ENCODE measurements around the gene RPF1.
"Not testable (repeated sequence)": the region's sequence is repeated elsewhere in the genome, so short reads cannot be mapped to it uniquely, and the experiment has no call there.

The RPF1 gene, protein sequence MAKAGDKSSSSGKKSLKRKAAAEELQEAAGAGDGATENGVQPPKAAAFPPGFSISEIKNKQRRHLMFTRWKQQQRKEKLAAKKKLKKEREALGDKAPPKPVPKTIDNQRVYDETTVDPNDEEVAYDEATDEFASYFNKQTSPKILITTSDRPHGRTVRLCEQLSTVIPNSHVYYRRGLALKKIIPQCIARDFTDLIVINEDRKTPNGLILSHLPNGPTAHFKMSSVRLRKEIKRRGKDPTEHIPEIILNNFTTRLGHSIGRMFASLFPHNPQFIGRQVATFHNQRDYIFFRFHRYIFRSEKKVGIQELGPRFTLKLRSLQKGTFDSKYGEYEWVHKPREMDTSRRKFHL

DNA sequence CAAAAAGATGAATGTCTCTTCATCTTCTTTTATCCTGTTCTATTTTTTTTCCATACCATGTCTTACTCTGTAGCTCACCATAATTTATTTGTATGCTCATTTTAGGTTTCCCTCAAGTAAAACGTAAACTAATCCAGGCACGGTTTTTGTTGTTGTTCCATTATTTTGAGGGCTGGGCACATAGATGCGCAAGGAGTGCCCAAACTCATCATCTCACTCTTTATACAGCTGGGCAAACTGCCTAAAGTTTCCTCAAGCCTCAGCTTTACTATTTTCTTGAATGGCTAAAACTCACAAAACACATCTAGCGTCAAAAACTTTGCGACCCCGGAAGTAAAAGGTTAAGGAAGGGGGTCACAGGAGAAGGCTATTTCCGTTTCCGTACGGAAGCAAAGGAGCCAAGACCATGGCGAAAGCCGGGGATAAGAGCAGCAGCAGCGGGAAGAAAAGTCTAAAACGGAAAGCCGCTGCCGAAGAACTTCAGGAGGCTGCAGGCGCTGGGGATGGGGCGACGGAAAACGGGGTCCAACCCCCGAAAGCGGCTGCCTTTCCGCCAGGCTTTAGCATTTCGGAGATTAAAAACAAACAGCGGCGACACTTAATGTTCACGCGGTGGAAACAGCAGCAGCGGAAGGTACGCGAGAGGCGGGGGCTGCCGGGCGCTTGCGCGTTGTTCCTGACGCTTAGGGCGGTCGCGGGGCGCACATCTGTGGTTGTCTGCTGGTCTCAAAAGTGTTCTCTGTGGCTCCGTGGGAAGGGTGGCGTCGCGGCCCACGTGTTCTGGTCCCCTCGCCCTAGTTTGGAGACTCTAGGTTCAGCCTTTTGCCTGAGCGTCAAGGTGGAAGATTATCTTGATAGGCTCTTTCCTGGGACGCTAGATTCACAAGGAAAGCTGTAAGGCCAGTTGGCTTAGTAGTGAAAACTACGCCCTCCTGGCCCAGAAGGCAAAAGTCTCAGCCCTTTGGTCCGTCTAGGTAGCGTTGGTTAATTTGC is at the start of gene RPF1:
Gene RPF1, plus strand, starts transcription at position 391 of the 993 bp plus-strand sequence. Its CDS starts 16 bp downstream, at position 407.
- peak; percentile 83 for DNase-seq

DNA sequence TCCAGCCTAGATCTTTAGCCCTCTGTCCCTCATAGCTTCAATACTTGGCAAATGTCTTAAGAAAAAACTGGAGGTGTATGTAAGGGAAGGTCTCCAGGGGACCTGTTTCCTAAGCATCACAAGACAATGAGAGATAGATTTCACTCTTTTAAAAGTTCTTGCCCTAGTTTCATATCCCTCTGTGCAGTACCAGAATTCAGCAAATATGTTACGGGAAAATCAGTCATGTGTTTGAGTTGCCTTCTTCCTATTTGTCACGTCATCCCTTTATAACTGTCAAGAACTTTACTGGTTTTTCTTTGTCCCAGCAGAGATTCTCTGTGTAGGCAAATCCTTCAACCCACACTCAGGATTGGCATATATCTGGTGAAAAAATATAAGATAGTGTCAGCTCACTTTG is 48.5 kb upstream of the RPF1 start:
- no peak for DNase-seq

DNA sequence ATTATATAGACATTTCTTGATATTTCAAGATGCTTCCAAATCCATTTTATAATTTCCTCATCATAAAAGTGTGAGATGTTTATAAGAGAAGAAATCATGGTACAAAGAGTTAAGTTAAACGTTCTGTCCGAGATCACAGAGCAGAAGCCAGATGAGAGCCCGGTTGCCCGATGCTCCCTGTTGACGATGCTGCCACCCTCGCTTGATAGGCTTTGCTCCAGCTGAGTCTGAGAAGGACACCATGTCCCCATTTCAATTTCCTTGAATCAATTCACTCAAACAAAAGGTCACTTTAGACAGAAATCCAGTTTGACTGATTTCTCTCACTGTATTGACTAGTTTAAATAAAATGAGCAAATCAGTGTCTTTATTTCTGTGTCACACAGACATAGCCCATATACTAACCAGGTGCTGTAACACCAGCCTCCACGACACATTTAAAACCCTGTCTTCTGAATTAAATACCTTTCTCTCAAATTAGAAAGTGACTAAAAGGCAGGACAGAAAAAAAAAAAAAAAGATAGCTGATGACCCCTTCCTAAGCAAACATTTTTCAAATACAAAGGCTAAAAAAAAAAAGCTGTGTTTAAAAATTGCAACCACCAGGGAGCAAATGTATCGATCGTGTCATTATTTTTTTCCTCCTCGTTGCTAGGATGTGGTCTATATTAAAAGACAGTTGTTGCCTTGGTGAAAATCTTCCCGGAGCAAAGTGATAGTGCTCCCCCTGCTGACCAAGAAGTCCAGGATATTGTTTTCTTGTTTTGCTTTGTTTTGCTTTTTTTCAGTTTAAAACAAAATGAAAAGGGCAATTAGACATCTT is 45.6 kb upstream of the RPF1 start:
- peak; percentile 71 for DNase-seq

DNA sequence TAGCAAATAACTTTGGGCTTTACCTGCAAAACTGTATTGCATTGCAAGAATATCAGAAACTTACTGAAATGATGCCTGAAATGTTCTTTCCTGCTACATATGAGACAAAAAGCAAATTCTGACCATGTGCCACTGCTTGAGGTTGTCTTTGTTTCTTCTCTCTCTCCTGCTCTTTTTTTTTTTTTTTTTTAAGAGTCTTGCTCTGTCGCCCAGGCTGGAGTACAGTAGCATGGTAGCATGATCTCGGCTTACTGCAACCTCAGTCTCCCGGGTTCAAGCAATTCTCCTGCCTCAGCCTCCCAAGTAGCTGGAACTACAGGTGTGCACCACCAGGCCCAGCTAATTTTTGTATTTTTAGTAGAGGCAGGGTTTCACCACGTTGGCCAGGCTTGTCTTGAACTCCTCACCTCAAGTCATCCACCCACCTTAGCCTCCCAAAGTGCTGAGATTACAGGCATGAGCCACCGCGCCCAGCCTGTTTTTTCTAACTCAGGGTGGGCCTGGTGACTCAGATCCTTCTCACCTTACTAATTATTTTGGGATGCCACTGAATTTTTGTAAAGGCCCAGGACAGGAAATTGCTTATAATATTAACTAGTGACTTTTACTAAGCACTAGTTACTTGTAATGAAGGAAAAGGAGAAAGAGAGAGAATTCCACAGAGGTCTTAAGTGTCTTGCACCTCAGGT is 44.8 kb upstream of the RPF1 start:
- peak; percentile 23 for DNase-seq

DNA sequence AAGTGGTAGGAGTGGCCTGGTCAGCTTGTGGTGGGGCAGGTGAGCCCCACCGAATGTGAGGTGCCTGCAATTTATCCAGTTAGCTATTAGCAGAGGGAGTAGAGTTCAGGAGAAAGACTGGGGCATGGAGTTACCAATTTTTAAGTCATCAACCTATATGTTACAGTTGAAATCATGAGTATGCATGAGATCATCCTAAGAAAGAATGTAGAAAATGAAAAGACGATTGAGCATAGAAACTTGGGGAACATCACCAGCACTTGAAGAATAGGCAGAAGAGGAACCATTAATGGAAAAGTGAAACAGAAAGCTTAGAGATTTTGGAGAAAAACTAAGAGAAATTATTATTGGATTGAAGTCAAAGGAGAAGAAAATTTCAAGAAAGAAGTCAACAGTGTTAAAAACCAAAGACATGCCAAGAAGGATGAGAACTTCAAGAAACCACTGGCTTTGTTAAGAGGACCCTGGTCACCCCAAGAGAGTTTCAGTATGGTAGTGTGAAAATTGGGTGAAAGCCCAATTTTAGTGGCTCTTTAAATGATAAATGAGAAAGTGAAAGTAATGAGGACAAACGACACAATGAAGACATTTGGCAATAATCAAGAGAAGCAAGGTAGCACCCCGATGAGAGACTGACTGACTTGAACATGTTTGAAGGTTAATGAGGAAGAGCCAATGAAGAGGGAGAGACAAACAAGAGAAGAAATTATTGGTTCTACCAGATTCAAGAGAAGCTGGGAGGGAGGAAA is 44.1 kb upstream of the RPF1 start:
- DNase-seq: no peak

DNA sequence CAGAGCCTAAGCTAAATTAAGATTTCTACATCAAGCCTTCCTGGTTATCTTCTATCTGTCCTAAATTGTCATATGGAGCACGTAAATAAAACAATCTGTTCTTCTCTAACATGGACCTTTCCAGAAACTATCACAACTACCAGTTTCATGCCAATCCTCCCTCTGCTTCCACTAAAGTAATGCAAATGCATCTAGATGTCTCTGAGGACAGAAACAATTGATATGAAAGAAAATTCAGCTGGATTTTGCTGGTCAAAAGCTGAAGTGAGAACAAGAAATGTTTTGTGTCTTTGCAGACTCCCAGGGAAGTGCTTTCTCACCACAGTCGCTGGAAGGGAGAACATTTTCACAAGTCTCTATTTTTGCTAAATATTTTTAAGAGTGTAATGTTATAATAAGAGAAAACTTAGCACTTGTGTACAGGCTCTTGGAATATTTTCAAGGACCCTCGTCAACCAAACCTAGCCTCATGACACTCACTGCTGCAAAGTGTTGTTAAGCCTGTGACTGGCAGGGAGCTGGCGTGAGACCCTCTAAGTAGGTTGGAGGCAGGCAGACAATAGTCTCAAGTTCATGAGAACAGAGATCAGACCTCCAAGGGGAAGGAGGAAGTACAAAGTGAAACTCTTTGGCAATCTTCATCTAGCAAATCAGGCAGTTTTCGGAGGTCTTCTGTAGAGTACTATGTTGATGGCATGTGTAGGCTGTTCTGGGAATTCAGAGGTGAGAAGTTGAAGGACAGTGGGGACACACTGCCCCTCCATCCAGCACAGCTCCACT is 42.0 kb upstream of the RPF1 start:
- DNase-seq: peak; percentile 6

DNA sequence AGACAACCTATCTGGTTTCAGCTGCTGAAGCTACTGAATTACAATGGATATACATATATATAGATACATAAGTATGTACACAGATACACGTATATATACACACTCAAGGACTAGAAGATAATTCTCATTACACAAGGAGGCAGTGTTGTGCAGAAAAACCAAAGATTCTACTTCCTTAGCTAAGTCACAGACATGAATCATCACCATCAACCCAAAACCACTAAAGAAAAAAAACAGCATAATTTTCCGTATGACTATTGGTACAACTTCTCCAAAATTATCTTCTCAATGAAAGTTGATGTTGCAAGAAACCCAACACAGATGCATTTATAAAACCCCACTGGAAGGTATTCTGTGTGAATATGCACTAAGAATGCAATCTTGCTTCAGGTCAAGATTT is 36.8 kb upstream of the RPF1 start:
- DNase-seq: peak; percentile 9

DNA sequence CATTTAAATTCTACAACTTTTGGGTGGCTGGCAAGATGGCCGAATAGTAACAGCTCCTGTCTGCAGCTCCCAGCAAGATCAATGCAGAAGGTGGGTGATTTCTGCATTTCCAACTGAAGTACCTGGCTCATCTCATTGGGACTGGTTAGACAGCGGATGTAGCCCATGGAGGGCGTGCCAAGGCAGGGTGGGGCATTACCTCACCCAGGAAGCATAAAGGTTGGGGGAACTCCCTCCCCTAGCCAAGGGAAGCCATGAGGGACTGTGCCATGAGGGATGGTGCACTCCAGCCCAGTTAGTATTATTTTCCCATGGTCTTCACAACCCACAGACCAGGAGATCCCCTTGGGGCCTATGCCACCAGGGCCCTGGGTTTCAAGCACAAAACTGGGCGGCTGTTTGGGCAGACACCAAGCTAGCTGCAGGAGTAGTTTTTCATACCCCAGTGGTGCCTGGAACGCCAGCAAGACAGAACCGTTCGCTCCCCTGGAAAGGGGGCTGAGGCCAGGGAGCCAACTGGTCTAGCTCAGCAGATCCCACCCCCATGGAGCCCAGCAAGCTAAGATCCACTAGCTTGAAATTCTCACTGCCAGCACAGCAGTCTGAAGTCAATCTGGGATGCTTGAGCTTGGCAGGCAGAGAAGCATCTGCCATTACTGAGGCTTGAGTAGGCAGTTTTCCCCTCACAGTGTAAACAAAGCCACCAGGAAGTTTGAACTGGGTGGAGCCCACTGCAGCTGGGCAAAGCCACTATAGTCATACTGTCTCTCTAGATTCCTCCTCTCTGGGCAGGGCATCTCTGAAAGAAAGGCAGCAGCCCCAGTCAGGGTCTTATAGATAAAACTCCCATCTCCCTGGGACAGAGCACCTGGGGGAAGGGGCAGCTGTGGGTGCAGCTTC is 36.1 kb upstream of the RPF1 start:
- DNase-seq: peak; percentile 41

DNA sequence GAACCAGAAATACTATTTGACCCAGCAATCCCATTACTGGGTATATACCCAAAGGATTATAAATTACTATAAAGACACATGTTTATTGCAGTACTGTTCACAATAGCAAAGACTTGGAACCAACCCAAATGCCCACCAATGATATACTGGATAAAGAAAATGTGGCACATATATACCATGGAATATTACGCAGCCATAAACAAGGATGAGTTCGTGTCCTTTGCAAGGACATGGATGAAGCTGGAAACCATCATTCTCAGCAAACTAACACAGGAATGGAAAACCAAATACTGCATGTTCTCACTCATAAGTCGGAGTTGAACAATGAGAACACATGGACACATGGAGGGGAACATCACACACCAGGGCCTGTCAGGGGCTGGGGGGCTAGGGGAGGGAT is 30.4 kb upstream of the RPF1 start:
- DNase-seq: not testable (repeated sequence)

DNA sequence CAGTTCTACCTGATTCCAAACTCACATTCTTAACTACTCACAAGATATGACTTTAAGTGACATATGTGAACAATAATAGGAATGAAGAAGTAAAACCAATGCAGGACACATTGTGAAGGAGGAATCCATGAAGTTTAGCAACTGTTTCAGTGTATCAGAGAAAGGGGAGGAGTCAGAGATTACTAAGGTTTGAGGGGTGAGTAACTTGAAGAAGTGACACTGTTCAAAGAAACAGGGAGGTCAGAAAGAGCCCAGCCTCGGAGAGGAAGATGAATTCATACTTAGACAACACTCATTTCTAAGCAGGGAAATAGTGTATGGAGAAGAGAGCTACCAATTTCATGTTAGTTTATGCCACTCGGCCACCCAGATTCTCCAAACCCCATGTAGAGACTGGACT is 28.2 kb upstream of the RPF1 start:
- DNase-seq: no peak

DNA sequence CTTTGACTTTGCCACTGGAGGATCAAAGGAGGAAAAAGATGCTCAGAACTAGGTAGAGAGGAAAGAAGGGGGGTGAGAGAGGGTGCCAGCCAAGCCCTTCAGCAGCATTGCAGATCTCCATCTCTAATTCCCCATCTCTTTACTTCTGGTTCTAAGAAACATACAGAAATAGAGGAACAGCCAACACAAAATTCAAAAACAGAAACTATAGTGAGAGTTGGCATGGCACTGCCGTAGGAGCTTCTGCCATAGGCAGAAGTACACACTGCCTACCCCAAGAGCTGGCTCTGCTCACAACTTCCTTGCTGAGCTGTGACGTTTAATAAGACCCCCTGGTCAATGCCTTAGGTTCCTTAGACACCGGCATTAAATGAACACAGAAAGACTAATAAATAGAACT is 26.6 kb upstream of the RPF1 start:
- DNase-seq: no peak

DNA sequence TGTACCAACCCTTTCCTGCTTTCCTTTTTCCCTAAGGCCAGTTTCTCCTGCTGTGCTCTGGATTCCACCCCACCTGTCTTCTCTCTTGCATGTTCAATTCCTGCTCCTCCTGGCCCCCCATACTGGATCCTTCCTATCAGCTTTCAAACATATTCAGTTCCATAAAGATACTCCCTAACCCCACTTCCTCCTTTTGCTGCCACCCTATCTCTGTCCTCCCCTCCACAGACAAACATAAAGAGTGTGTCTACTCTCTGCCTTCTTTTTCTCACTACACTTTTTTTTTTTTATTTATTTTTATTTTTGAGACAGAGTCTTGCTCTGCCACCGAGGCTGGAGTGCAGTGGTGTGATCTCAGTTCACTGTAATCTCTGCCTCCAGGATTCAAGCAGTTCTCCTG is 16.9 kb upstream of the RPF1 start:
- DNase-seq: no peak

DNA sequence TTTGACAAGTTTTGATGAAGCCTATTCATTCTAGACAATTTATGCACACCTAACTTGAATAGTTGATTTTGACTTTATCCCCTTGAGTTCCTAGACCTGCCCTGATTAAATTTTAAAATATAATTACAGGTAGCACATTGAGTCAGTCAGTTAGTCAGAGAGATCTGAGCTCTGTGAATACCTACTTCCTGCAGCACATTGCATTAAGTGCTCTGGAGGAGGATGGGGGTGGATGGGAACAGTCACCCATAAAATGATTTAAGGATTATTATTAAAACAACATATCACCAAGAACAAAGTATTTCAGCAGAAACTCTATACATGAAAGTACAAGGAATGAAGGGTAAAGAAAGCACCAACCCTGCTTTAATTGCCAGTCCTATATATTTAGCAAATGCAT is 11.8 kb upstream of the RPF1 start:
- no peak for DNase-seq

DNA sequence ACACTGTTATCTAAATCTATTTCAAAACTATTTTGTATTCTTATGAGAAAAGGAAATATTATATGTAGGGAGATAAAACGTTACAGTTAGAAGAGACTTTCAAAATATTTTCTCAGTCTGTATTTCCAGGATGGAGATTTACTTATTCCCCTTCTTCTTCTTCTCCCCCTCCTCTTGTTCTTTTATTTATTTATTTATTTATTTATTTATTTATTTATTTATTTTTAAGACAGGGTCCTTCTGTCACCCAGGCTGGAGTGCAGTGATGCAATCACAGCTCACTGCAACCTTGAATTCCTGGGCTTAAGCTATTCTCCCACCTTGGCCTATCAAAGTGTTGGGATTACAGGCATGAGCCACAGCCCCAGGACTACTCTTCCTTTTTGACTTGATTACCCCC is 2.8 kb upstream of the RPF1 start:
- no peak for DNase-seq

DNA sequence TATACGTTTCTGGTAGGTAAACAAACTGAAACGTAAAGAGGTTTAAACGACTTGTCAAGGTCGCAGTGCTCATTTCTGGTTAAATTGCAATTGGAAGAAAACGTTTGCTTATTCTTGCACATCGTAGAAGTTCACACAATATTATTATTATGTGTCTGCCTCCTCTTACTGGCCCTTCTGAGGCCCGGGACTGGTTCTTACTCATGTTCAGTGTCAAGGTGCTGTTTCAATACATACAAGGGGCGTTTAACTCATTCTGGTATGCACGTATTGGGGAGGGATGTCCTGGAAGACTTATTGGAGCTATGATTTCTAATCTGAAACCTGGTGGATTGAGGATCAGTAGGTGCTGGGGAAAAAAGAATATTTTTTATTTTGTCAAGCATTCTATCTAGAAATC is 932 bp downstream of the RPF1 start:
- DNase-seq: no peak

DNA sequence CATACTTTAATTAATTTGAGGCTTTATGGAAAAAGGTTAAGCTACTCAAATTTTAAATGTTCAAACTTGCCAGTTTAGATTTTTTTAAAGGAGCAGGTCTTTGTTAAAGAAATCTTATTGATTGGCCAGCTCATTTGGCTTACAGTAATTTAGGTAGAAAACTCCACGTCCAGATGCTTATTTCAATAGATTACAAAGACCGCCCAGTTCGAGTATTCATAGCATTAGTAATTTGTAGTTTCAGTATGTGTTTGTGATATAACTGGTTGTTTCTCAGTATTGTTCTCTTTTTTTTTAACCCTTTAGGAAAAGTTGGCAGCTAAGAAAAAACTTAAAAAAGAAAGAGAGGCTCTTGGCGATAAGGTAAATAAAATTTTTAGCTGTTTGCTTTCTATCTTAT is 1.6 kb downstream of the RPF1 start:
- no peak for DNase-seq

DNA sequence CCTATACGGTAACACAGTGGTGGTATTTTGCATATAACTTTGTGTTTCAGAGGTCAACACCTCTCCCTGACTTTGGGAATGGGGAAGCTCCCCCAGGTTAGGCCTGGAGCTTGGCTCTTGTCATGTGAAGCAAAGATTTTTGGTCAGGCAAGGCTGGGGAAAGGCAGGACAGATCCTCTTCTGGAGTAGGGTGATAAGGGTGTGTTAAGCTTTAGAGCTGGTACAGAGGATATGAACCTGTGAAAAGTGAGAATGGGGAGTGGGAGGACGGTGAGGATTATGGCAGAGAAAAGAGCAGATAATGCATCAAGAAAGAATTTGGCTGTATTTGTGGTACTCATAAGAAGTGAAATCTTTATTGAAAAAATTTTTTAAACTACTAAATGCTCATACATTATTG is 2.3 kb downstream of the RPF1 start:
- no peak for DNase-seq

DNA sequence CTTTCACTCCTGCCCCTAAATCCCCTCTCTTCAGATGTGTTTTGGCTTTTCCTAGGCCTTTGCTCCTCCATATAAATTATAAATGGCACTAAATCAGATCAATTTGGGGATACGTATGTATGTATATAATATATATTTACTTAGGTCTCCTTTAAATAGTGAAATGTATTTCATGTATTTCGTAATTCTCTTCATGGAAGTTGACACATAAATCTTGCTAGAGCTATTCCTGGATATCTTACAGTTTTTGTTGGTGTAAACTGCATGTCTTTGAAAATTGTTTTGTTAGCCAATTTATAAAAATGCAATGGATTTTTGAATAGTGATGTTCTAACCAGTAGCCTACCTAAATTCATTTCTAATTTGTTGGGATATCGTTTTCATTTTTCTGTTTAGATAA is 9.0 kb downstream of the RPF1 start:
- DNase-seq: no peak

DNA sequence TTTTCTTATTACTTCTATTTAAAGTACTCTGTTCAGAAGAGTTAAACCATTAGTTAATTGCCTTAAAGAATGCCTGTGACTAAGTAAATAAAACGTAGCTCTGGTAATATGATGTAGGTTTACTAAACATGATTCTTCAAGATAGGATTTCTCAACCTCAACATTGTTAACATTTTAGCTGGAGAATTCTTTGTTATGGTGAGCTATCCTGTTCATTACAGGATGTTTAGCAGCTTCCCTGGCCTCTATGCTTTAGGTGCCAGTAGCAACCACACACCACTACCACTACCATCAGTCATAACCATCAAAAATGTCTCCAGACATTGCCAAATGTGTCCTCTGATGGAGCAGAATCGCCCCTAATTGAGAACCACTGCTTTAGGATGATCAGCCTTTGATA is 10.7 kb downstream of the RPF1 start:
- no peak for DNase-seq

DNA sequence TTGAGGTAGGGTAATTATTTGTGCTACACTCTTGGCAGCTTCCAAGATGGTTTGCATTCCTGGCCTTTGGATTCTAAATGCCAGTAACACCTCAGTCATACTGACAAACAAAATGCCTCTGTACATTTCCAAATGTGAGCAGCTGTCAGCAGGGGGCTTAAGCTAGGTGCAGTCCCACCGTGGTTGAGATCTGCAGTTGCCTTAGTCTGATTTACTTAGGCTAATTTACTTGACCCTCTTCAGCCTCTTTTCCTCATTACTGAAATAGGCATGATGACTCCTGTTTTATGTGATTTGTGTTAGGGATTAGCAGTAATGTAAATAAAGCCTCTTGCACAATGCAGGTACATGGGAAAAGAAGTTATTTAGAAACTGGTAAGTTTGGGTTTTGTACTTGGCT is 13.7 kb downstream of the RPF1 start:
- no peak for DNase-seq

Measured in CD4-positive, alpha-beta T cell treated with Interleukin-17A for 4 hours (primary cell).